K562 (cell line): ENCODE results near the gene FAM32A.

Experiments
- ATF2 ChIP-seq: sonication (generic); formaldehyde crosslinking; IDR thresholded peaks from 2 replicates; pipeline ENCODE4 v1.8.1; 2022; ENCODE audit warnings: missing genetic modification reagents
- FOXM1 ChIP-seq, 2 experiments: fragments of 450-650 bp in 1 of 2; sonication (generic) in 1 of 2; formaldehyde crosslinking in 1 of 2; IDR thresholded peaks; 2 replicates each; pipeline versions ENCODE4 v1.6.1 to v1.9.0; 2017 to 2022; ENCODE audit warnings: low read depth in 2 of 2, mild to moderate bottlenecking in 2 of 2, missing genetic modification reagents in 1 of 2, moderate library complexity in 1 of 2
- GABPB1 ChIP-seq: sonication (generic); formaldehyde crosslinking; IDR thresholded peaks from 2 replicates; pipeline ENCODE4 v1.8.0; 2022; ENCODE audit warnings: mild to moderate bottlenecking, missing genetic modification reagents
- HNRNPK ChIP-seq: fragments of 200-400 bp; formaldehyde crosslinking; IDR thresholded peaks from one replicate; pipeline ENCODE4 v1.6.1; 2018; ENCODE audit warnings: mild to moderate bottlenecking, low read depth, low read length; ENCODE audit not compliant: poor library complexity, severe bottlenecking
- KDM1A ChIP-seq, 2 experiments: fragments of 450-650 bp; IDR thresholded peaks; 2 replicates each; pipeline ENCODE4 v1.6.1; 2016; ENCODE audit warnings: mild to moderate bottlenecking in 2 of 2
- NR2F6 ChIP-seq: fragments of 450-650 bp; formaldehyde crosslinking; IDR thresholded peaks from 2 replicates; pipeline ENCODE4 v1.4.0; 2020; ENCODE audit warnings: mild to moderate bottlenecking
- POLR2A ChIP-seq: fragments of 450-650 bp; conservative IDR thresholded peaks from 2 replicates; pipeline ENCODE4 v1.6.1; 2016
- POLR3A ChIP-seq: IDR thresholded peaks from 2 replicates; pipeline ENCODE4 v1.6.1; 2011; ENCODE audit warnings: borderline replicate concordance, mild to moderate bottlenecking, moderate library complexity; ENCODE audit not compliant: insufficient read length, insufficient read depth; ENCODE audit errors: extremely low read depth
- ZBTB7A ChIP-seq: IDR thresholded peaks from 2 replicates; pipeline ENCODE4 v1.6.1; 2011; ENCODE audit warnings: low read depth, mild to moderate bottlenecking, low read length, moderate library complexity, borderline replicate concordance; ENCODE audit not compliant: control insufficient read depth
- ZNF24 ChIP-seq: fragments of 450-650 bp; IDR thresholded peaks from 2 replicates; pipeline ENCODE4 v1.6.1; 2016
- ZNF280B ChIP-seq: fragments of 250-450 bp; sonication (Bioruptor Pico); IDR thresholded peaks from 2 replicates; pipeline ENCODE4 v1.5.1; 2021; ENCODE audit warnings: mild to moderate bottlenecking
- ZNF512 ChIP-seq: IDR thresholded peaks from 2 replicates; pipeline ENCODE4 v1.6.1; 2016; ENCODE audit warnings: missing genetic modification characterization, missing compliant biosample characterization
- ZNF740 ChIP-seq, 3 experiments: fragments of 200-800 bp in 1 of 3; sonication (Bioruptor generic) in 1 of 3; sonication (generic) in 1 of 3; formaldehyde crosslinking in 1 of 3; IDR thresholded peaks; 2 replicates each; pipeline versions ENCODE4 v1.6.1 to v1.8.0; 2016 to 2022; ENCODE audit warnings: mild to moderate bottlenecking in 2 of 3, missing compliant biosample characterization in 2 of 3, missing genetic modification characterization in 2 of 3, missing genetic modification reagents in 1 of 3

- TF ChIP-seq KDM1A (IDR thresholded peaks at IDR 0.05) (no peak), NR2F6 (no peak), GABPB1 (CRISPR knock-in tag) (no peak), ZNF512 (tag) (no peak), ZNF740 (CRISPR knock-in tag; IDR thresholded peaks at IDR 0.05) (no peak), ZNF740 (tag; IDR thresholded peaks at IDR 0.05) (no peak), ZNF24 (no peak), POLR2A (no peak), ATF2 (CRISPR knock-in tag) (no peak), ZNF280B (CRISPR knock-in tag) (no peak), ZBTB7A (no peak), FOXM1 (IDR thresholded peaks at IDR 0.05; ENCODE audit: low read depth) (no peak), FOXM1 (CRISPR knock-in tag; IDR thresholded peaks at IDR 0.05; ENCODE audit: low read depth) (no peak), HNRNPK (no peak), POLR3A (no peak)
These were observed 18.7 kb downstream of the FAM32A start for GRCh38 chr19:16204005-16204294.
